ENCODE measurements around the gene TPP2.

TPP2 gene

DNA sequence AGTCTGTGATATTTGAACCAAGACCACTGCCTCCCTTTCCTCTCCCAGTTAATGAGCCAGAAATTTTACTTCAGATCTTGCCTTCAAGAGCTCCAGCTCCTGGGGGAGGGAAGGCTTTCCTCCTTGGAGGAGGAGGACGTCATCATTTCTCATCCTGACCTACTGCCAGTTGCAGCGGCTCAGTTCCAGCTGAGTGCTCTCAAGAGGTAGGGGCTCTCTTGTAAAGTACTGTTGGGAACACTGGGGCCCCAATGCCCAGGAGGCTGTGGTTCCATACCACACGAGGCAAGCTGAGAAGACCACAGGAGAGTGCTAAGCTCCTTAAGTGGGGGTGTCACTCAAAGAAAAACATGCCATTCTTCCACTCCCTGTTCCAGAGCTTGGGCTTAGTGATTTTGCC, 61.9 kb downstream of the TPP2 start:
- DNase-seq = no peak

- DNase-seq = no peak
Measured at GRCh38 chr13:102659168-102659713, 62.5 kb downstream of the TPP2 start.

DNA sequence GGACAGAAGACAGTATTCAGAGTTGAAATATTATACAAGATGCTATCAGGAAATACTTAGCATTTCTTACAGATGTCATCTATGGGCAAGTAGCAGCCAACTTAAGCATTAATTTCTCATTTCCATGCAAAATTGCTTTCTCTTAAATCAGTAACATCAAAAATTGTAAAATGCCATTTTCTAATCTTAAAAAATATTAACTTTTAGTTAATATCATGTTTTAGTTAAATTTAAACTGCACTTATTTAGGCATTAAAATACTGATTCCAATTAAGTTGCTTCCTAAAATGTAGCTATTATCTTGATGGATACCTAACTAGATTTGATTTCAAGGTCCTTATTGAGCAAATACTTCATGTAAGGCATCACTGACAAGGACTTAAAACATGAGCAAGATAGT, 70.2 kb downstream of the TPP2 start:
- DNase-seq = no peak

DNA sequence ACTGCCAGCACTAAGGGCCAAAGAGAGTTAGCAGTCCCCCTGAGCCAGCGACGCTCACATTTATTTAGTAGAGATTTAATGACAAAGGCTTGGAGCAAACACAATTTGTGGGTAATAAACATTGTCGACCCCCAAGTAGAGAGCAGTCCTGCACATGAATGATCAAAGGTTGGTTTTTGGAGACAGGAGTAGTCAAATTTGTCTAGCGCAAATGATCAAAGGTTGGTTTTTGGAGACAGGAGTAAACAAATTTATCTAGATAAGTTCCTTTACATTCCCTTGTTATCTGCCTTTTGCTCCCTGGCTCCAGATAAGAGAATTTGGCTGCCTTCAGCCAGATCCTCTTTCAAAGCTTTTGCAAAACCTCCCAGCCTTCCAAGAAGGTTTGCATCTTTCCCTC, 71.1 kb downstream of the TPP2 start:
- no peak for DNase-seq

GRCh38 chr13:102670130-102670529, 73.3 kb downstream of the TPP2 start:
- DNase-seq = no peak

- DNase-seq = no peak
Measured at GRCh38 chr13:102675115-102675514, 78.3 kb downstream of the TPP2 start.

- no peak for DNase-seq
Measured at GRCh38 chr13:102677122-102677521, 80.3 kb downstream of the TPP2 start.

- DNase-seq = no peak
Measured at GRCh38 chr13:102678339-102679107, 81.7 kb downstream of the TPP2 start.

DNA sequence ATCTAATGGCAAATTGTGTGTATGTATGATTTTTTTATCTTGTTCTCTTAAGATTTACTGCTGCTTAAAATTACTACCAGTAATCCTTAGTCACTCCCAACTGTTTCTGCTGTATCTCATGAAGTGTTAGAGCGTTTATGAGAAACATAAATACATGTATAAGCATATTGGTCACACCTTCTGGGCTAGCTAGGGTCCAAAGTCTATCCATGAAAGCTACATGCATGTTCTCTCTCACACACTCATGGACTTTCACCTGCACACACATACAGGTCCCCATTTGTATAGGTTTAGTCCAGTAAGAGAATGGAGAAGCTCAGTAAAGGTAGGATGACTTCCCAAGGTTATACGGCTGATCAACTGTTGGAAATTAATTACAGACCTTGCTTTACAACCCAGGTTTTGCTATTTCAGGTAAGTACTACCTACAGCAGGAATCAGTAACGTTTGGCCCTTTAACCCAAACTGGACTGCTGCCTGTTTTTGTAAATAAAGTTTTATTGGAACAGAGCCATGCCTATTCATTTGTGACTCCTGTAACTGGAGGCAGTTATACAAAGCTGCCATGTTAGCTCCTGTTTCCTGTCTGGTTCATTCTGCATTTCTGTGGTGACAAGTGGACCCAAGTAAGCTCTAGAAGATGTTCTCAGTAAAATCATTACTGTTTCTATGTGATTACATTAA, 82.8 kb downstream of the TPP2 start:
- no peak for DNase-seq

- no peak for DNase-seq
Measured at GRCh38 chr13:102680133-102680717, 83.4 kb downstream of the TPP2 start.

DNA sequence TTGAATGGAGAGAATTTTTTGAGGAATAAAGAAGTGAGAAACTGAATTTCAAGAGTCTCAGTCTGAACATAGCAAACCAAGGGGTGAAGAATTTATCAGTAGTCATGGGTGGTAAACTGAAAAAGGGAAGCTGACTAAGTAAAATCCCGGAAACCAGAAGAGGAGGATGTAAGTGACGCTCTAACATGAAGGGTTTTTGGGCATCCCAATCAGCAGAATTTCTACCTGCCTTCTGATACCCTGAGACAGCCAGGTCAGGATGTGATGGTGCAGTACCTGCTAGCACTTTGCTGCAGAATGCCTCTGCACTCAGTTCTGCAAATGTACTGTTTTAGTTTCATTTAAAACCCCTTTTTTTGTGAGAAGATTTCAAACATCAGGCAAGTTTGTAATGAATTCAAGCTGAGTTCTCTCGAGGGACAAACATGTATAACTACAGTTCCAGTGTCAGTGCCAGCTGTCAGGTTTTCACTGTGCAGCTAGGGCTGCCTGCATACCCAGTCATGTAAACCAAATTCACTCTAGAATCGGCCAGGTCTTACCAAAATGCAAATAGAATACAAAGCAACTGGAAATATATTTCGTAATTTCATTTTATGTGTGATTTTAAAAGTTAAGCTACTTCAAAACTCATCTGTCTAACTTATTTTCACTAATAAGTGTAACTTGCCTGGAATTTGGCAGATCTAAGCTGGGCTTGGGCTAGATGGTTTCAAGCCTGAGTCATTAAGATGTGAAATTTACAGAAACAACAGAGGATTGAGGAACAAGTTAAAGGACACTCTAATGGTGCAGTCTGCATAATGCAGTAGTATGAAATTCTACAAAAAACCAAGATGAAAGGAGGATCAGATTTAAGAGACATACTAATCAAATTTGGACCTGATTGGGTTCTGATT, 84.3 kb downstream of the TPP2 start:
- no peak for DNase-seq

GRCh38 chr13:102682211-102682610, 85.4 kb downstream of the TPP2 start:
- DNase-seq = no peak

GRCh38 chr13:102682727-102683126, 85.9 kb downstream of the TPP2 start:
- no peak for DNase-seq

- no peak for DNase-seq
Measured at GRCh38 chr13:102683637-102684036, 86.9 kb downstream of the TPP2 start.

DNA sequence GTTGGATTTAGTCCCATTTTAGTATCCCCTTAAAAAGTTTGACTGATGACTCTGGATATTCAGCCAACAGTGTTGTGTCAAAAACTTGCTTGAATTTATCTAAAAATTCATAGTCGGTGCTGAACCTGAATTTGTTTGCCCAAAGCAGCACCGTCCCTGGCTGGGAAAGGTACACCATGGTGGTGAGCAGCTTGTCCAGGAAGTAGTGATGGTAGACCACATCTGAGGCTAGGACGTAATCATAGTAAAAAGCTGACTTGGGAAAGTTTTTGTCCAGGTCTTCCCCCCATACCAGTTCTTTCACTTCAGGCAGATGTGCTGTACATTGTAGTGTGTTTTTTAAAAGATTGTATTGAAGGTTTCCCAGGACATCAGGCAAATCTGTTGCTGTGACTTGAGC, 89.2 kb downstream of the TPP2 start:
- DNase-seq = no peak

DNA sequence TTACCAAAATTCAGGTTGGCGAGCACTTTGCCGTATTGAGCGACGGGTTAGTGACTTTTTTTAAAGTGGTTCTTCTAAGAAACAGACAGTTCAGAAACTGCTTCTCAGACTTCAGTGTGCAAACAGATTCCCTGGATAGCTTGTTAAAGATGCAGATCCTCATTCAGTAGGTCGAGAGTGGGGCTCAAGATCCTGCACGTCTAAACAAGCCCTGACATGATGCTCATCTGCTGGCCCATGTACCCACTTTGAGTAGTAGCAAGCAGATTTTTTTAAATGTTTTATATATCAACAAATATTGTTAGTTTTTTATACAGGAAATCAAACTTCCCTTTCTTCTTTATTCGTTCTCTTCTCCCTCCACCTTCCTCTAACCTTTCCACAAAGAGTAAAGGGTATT, 90.7 kb downstream of the TPP2 start:
- no peak for DNase-seq

- DNase-seq = no peak
Measured at GRCh38 chr13:102688306-102688973, 91.7 kb downstream of the TPP2 start.

- no peak for DNase-seq
Measured at GRCh38 chr13:102690883-102691282, 94.1 kb downstream of the TPP2 start.

DNA sequence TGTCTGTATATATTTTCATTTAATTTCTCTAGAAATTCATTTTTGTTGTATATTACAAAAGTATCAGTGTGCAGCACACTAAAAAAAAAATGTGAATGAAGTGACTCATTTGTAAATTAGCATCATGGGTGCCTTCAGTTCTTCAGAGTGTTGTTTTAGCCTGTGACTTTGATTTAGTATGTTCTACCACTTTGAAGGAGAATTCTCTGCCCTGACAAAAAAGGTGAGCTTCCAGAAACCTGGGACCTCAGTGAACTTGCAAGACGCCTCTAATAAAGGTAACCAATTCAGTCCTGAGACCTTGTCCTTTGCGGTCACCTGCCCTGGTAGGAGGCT, 95.7 kb downstream of the TPP2 start:
- no peak for DNase-seq

- DNase-seq = no peak
Measured at GRCh38 chr13:102693250-102693649, 96.5 kb downstream of the TPP2 start.

DNA sequence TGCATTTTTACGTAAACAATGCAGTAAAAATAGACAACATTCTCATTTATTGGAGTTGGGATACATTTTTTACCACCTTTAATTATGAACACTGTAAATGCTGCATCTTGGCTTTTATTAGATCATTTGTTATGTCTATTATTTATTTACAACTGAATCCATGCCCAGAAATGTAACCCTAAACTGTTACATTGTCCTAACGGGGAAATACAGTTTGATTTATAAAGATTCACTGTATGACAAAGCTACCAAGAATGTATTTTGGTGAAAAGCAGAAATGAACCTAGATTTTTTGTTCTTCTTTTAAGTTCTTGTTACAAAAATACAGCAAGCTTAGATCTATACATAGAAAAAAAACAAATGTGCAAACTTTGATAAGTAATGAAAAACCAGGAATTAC, 97.0 kb downstream of the TPP2 start:
- DNase-seq = no peak

- no peak for DNase-seq
Measured at GRCh38 chr13:102694937-102695336, 98.2 kb downstream of the TPP2 start, which contains the start of gene METTL21C. TSS of gene METTL21C (minus strand) at chr13:102695044. CDS start at chr13:102694498, 546 bp downstream.
